HG03060 (cell line): Measurements from ENCODE around the gene CBFA2T3.

Source experiments
- ATAC-seq: cut with Tn5 transposase; IDR thresholded peaks from one replicate; pipeline ENCODE4 v1.9.1; 2021; ENCODE audit warnings: low read depth, moderate number of reproducible peaks; ENCODE audit not compliant: unreplicated experiment

Gene CBFA2T3

DNA sequence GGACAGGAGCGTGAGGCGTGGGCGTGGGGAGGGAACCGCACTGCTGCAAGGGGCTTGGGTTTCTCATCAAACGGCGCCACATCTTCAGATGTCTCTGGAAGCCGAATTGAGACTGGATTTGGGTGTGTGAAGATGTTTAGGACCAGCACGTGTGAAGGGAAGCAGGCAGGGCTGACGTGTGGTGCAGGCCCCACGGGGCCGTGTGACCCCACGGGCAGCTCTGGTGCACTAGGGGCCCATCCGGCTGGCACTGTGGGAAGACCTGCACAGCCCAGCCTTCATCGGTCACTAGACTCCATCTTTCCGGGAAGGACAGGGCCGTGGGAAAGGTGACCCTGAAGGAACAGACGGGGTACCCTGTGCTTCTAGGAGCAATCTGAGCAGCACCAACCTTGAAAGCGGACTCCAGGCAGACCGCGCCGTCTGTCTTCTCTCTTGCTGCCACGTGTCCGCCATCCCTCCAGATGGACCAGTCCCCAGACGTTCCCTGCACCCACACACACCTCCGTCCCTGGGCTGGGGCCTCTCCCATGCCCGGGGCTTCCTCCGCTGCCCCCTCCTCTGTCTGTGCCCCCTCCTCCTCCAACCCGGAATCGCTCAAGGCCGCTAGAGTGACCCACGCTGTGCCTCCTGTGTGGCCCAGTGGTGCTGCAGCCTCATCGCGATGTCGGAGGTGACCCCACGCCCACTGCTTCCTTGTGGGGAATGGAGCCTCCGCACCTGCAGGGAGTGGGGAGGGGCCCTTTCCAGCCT, 23.4 kb upstream of the CBFA2T3 start:
- no peak for ATAC-seq

DNA sequence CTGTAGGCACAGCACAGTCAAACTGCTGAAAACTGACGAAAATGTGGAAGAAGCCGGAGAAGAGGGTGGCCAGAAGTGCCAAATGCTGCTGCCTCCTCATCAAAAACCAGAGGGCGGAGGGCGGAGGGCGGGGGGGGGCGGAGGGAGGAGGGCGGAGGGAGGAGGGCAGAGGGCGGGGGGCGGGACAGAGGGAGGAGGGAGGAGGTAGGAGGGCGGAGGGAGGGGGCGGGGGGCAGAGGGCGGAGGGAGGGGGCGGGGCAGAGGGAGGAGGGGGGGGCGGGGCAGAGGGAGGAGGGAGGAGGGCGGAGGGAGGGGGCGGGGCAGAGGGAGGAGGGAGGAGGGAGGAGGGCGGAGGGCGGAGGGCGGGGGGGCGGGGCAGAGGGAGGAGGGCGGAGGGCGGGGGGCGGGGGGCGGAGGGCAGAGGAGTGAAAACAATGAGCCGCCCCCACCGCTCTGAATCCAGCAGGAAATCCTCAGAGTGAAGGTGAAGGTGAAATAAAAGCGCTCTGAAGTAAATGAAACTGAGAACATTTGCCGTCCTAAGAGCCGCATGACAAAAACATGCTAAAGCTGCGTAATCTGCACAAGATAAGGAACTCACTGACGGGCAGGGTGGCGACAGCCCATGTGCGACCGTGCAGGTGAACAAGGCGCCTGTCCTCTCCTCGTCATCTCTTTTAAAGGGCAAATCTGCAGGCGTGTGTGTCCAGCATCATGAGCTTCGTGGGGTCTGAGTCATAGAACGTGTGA, 22.6 kb upstream of the CBFA2T3 start:
- ATAC-seq, result no peak

DNA sequence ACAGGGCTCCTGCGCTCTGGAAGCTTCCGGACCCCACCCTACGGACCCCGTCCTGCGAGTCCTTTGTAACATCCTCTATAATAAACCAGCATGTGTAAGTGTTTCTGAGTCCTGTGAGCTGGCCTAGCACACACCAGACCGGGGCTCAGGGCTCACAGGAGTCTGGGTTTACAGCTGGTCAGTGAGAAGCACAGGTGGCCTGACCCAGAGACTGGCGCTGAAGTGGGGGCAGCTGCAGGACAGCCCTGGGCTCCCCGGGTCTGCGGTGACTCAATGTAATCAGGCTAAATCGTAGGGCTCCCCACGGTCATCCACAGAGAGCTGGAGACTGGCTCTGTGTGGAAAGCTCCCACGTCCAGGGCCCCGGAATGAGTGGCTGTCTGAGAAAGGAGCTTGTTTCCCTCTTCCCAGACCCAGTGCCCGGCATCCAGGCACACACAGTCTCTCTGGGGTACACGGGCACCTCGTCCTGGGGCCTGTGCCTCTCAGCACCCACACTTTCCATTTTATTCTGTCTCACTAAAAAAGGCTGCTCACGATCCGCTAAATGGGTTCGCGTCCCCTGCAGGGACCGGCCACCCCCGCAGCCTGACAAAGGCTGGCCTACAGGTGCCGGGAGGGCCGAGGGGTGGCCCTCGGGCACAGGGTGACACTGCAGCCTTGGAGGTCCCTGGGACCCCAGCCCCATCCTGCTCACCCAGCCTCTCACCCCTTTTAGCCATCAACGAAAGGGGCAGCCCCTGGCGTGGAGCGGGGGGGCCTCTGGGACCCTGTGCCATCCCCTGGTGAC, 18.9 kb upstream of the CBFA2T3 start:
- ATAC-seq, result no peak

DNA sequence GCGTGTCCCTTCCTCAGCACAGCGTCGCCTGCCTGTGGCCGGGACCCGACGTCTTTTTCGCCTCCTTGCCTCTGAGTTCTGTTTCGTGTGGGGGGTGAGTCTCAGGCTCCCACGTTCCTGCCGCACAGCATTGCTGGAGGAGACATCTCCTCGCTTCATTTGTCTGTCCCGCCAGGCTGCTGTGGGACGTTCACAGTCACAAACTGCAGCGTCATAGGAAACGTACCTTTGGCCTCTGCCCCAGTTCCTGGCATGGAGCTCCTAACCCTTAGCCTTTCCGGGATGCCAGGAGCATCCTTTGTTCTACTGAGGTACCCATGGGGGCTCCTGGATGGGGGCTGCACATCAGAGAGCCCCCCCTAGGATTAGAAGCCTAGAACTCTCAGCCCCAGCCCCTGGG, 18.2 kb upstream of the CBFA2T3 start:
- ATAC-seq, result no peak

DNA sequence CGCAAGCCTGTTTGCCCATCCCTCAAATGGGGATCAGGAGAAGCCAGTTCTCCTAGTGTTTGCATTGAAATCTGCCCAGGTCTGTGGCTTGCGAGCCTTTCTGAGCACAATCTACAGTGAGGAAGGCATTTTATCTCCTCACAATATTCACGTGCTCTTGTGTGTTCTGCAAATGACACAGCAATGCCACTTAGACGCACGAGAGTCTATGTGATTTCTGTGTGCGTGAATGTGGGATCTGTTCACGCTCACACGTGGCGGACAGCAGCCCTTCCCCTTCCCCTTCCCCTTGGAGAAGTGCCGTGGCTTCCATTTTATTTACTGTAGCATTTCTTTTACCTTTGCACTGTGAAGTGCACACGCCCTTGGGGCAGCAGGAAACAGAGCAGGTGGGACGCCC, 17.7 kb upstream of the CBFA2T3 start:
- no peak for ATAC-seq

DNA sequence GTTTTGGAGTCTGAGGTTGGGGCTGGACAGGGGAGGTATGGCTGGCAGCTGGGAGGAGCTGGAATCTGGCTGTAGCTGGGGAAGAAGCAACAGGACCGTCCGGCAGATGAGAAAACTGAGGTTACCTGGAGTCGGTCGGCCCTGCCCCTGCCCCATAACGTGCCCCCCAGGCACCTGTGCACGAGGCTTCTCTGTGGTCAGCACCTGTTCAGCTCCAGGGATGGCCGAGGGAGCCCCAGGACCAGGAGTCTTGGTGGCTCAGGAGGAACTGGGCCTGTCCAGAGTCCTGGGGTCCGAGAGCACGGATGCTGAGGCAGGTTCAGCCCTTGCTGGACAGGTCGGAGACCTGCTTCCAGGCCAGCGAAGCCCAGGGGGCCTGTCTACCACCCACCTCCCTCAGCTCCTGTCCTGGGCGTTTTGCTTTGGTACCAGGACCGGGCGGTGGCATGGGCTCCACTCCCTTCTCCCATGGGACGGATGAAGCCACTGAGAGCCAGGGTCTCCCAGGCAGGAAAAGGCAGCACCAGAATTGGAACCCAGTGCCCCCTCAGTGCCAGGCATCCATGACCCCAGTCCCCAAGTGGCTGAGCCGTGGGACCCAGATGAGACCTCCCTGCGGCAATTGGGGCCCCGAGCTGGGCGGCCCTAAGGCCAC, 17.1 kb upstream of the CBFA2T3 start:
- no peak for ATAC-seq

DNA sequence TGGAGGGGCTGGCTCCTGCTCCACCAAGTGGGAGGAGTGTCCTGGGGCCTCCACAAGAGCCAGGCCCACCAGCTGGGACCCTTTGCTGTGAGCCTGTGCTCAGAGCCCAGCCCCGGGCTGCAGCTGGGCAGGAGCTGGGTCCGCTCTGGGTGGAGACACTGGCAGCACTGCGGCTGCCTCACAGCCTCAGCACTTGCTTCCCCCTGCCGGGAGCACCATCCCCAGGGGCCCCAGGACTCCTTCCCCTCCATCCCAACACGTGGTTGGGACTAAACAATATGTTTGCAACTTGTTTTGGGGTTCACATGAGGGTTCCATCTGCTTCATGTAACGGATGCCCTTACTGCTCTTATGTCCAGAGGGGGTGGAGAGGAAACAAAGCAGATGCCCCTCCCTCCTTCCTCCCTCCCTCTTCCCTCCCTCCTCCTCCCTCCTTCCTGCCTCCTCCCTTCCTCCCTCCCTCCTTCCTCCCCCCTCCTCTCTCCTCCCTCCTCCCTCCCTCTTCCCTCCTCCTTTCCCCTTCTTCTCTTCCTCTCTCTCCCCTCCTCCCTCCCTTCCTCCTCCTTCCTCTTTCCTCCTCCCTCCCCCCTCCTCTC, 16.3 kb upstream of the CBFA2T3 start:
- no peak for ATAC-seq

DNA sequence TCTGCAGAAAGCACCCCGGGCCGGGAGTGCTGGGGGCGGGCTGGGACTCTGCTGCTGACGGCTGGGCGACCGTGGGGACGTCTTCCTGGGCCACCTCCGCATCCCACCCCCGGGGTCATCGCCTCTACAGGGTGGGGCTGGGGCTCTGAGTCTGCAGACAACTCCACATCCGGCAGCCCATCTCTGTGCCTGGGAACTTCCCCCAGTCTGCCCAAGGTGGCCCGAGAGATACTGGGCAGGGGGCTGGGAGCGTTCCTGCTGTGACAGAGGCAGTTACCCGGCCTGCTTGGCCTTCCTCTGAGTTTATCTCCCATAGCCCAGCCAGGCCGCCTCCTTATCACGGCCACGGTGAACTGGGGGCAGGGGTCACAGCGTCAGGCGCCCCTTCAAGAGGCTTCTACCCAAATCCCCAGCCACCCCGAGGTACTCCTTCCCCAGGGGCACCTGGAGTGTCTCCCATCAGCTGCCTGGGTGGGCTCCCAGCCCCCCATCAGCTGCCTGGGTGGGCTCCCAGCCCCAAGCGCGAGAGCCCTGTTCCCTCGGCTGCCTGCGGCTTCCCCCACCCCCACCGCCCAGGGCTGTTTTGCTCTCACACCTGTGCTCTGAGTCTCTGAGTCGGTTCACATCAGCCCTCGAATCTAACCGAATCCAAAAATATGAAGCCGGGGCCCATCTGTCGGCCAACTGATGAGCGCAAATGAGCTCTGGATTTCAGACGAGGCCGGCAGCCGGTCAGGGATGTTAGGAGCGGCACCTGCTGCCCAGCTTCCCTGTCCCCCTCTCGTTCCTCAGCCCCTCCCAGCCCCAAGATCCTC, 15.6 kb upstream of the CBFA2T3 start:
- ATAC-seq, result no peak

DNA sequence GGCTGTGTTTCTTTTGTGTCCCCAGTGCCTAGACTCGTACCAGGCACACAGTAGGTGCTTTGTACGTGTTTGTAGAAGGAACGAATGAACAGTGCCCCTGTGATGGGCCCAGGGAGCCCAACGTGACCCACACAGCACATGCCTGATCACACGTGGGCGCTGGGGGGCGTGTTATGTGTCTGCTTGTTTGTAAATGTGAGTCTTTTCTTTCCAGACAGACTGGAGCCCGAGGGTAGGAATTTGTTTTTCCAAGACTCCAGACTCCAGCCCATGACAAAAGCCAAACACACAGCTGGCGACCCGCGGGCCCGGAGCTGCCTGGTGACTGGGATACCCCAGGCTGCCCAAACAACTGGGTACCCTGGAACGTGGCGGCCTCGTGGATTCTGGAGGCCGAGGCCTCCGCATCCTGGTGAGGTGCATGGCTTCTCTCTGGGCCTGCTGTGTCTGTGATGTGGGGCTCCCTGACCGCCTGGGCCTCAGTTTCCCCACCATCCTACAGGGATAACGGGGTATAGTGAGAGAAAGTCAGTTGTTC, 14.9 kb upstream of the CBFA2T3 start:
- no peak for ATAC-seq

DNA sequence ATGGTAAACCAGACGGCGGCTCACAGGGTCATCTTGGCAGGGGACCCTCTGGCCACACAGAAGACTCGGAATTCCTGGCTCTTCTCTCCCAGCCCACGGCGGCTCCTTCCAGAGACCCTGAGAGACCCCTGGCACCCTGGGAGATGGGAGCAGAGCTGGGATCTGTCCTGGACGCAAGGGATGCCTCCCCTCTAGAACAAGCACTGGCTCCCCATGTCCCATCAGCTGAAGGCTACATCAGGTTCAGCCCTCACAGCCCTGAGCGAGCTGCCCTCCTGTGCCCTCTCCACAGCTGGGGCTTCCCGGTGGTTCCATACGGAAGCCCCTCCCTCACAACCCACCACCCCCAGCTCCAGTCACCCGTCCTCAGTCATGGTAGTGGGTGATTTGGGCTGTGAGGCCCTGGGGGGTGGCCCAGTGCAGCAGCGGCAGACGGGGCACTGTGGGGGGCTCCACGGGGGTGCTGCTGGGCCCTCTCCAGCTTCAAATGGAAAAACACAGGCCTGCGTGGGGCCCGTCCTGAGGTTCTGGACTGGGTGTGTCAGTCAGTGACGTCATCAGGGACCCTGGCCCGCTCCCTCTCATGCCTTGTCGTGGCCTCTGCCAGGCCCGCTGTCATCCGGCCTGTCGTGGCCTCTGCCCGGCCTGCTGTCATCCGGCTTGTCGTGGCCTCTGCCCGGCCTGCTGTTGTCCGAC, 13.0 kb upstream of the CBFA2T3 start:
- no peak for ATAC-seq

DNA sequence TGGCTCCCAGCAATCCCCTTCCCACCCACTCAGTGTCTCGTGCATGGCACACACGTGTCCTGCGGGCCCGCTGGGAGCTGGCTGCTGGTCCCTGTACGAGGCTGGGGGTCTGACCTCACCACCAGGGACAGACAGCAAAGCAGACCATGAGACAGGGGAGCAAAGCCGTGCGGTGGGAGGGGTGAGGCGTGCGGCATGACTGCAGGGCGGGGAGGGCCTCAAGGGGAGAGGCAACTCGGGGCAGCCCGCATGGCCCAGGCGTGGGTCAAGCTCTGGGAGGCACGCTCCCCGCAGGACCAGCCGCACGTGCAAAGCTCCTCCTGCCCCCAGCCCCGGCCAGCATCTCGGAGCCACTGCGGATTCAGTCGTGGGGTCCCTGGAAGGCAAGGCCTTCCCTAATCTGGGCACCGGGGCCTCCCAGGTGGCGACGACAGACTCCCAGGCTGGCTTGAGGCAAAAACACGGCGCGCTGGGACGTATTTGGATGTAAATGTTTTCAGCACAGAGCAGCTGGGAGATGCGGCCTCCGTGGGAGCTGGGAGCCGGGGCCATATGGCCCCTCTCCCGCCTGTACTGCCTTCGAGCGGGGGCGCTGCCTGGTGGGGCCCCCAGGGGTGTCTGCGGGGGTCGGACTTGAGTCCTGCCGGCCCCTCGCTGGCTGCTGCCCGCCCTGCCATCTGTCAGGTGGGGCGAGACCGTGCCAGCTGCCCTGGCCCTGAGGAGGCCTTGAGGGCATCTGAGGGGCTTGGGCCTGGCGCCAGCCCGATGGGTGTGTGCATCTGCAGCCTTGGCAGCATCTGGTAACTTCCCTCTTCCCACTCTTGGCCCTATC, 12.2 kb upstream of the CBFA2T3 start:
- ATAC-seq, result no peak

DNA sequence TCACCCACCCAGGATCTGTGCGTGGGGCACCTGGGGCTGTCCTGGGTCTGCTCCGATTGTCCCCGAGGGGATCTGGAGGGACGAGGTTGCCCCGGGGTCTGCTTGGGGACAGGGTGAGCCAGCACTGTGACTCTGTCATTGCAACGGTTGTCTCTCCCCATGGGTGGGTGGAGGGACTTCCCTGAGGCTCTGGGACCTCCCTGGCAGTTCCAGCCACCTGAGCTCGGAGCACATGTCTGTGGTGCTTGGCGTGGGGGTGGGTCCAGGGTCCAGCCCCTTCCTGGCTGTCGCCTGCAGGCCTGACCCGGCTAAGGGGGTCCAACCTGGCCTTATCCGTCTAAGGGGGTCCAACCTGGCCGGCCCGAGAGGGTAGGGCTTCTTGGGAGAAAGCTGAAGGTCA, 8.5 kb upstream of the CBFA2T3 start:
- no peak for ATAC-seq

DNA sequence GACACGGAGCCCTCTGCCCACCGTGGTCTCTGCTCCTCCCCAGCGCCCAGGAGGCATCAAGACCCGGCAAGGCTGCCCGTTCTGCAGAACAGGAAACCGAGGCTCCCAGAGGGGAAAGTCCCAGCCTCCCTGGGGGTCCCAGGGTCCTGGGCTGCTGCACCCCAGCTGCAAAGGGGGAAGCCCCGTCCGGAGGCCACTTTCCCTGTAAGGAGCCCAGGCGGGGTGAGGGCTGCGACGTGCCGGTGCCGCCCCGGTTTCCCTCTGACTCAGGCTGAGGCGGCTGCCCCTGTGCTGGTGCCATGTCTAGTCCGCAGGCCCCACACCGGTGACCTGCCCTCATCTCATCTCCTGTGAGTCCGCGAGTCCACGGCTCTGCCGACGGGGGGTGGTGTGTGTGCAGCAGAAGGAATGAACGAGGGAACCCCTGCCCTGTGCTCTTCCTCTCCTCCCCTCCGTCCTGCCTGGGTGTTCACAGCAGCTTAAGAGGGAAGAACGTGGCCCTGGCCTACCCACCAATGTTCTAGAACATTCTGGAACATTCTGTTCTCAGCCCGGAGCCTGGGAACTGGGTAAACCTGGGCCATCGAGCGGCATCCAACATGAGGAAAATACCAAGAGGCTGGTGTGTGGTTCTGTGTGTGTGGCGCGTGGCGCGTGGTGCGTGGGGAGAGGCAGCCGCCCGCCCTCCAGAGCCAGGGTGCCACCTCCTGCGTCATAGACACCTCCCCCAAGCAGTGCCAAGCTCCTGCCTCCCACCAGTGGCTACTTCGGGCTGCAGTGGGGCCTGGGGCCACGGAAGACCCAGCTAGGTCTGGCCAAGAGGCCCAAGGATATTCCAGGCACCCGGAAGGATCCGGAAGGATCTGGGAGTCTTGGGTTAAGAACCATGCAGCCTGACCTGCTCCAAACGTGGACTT, 7.0 kb upstream of the CBFA2T3 start:
- no peak for ATAC-seq

DNA sequence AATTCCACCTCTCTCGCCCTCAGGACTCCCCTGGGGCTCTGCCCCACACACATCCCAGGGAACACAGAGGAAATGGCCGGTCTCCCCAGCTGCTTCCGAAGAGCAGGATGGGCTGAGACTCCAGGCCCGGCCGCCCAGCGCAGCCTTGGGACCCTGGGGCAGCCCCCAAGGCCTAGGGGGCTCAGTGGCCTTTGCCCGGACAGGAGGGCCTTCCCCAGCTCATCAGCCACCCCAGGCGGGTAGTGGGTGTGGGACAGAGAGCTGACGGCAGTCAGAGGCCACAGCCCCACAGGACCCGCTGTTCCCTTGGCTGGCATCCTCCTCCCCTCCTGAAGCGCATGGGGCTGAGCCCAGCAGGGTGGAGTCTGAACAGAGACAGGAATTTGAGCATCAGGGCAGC, 6.2 kb upstream of the CBFA2T3 start:
- no peak for ATAC-seq

DNA sequence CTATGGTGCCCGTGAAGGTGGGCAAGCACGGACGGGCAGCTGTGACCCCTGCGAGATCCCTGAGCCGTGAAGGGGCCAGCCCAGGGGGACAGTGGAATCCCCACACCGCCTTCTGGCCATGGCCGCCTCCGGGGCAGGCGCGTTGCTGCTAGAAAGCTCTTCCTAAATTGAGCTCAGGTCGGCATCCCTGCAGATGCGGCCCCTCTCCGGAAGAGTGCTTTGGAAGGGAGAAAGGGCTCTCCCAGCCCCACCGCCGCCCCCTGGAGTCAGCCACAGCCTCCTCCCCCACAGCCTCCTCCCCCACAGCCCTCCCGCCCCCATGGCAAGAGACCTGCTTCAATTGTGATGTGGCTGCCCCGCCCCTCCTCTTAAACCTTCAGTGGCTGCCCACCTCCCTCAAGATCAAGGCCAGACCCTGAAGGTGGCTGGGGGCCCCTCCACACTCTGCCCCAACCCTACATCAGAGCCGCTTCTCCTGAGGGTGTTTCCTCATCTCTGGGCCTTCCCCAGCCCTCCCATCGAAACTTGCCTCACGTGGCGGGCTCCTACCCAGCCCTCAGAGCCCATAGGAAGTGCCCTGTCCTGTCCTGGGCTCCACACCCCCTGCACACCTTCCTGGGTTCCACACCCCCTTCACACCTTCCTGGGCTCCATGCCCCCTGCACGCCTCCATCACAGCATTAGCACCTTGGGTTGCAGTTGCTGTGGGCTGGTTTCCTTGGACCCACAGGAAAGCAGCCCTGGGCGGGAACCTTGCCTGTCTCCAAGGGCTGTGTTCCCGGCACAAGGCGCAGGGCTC, 5.5 kb upstream of the CBFA2T3 start:
- ATAC-seq, result no peak

DNA sequence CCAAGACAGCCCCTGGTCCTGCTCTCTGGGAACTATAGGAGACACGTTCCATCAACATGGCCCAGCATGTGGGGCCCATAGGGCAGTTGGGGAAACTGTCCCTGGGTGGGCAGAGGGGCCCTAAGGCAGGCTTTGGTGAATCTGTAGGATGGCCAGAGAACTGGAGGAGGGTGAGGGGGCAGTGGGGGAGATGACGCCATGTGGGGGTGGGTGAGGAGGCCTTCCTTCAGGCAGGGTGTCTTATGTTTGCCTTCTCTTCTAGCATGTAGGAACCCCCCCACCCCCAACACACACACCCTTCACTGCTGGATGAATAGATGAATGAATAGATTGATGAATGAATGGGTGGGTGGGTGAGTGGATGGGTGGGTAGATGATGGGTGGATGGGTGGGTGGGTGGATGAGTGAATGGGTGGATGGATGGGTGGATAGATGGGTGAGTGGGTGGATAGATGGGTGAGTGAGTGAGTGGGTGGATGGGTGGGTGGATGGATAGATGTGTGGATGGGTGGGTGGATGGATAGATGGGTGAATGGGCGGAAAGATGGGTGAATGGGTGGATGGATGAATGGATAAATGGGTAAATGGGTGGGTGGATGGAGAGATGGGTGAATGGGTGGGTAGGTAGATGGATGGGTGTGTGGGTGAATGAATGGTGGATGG, 2.5 kb upstream of the CBFA2T3 start:
- no peak for ATAC-seq
